Osteocyte (in vitro differentiated cells): Measurements from ENCODE around the gene ZFYVE9. TPM values are rescaled to one million over a fixed set of nuclear protein-coding genes. Genes with fewer than 3 reads are reported as not detected.
A peak's percentile ranks its signal among the peaks of the same experiment; 100 is the strongest.

Experiments used
- DNase-seq: peaks from one replicate; pipeline ENCODE4 v3.0.0; 2021; ENCODE audit warnings: mixed read lengths; ENCODE audit not compliant: unreplicated experiment; ENCODE audit errors: extremely low spot score
- H3K27ac Mint-ChIP-seq: one replicate; pipeline ENCODE4 v1.8.0; 2021; ENCODE audit warnings: mild to moderate bottlenecking, mixed read lengths; ENCODE audit not compliant: unreplicated experiment
- H3K27me3 Mint-ChIP-seq: one replicate; pipeline ENCODE4 v1.8.0; 2021; ENCODE audit warnings: mixed read lengths; ENCODE audit not compliant: unreplicated experiment
- H3K36me3 Mint-ChIP-seq: one replicate; pipeline ENCODE4 v1.8.0; 2021; ENCODE audit warnings: mixed read lengths; ENCODE audit not compliant: unreplicated experiment
- H3K4me1 Mint-ChIP-seq: one replicate; pipeline ENCODE4 v1.8.0; 2021; ENCODE audit warnings: mixed read lengths; ENCODE audit not compliant: unreplicated experiment
- H3K4me3 Mint-ChIP-seq: one replicate; pipeline ENCODE4 v1.8.0; 2021; ENCODE audit warnings: mild to moderate bottlenecking, moderate library complexity, mixed read lengths; ENCODE audit not compliant: unreplicated experiment
- H3K9me3 Mint-ChIP-seq: one replicate; pipeline ENCODE4 v1.8.0; 2021; ENCODE audit warnings: mixed read lengths; ENCODE audit not compliant: unreplicated experiment
- CTCF ChIP-seq: fragments of 200-600 bp; sonication (generic); IDR thresholded peaks from 2 replicates; pipeline ENCODE4 v1.5.0; 2021; ENCODE audit warnings: antibody characterized with exemption, mild to moderate bottlenecking, moderate library complexity
- total RNA-seq: library from RNA; stranded (reverse); gene quantifications from 2 replicates; pipeline ENCODE4 v1.2.1, GENCODE V29; 2021

ZFYVE9 gene
- total RNA-seq, 1 donor from 2014 or later, result 25.9 TPM

GRCh38 chr1:52365071-52365745, 223.3 kb downstream of the ZFYVE9 start:
- Mint-ChIP-seq H3K4me1 (peaks cover 24% of the 10 kb centered on the region), H3K27ac (peak overlapping the region; percentile 98), H3K9me3 (no peaks in the 10 kb centered on the region), H3K4me3 (peak overlapping the region; percentile 93), H3K27me3 (no peaks in the 10 kb centered on the region), H3K36me3 (peaks cover 18% of the 10 kb centered on the region)
- no peak for TF ChIP-seq CTCF
- DNase-seq, result no peak

- Mint-ChIP-seq H3K27ac (peak within 1 kb of the TSS; percentile 98), H3K4me3 (peak within 1 kb of the TSS; percentile 93), H3K27me3 (no peaks in the 10 kb centered on the region), H3K4me1 (peaks cover 24% of the 10 kb centered on the region), H3K9me3 (no peaks in the 10 kb centered on the region), H3K36me3 (peaks cover 14% of the 10 kb centered on the region)
- no peak for TF ChIP-seq CTCF
- peak; percentile 100 for DNase-seq
Measured at GRCh38 chr1:52365746-52366516, 224.0 kb downstream of the ZFYVE9 start, which contains the start of gene CC2D1B. TSS of gene CC2D1B (minus strand) at chr1:52366205. CDS start at chr1:52364620, 1,585 bp downstream.

- Mint-ChIP-seq H3K36me3 (peaks cover 10% of the 10 kb centered on the region), H3K4me1 (peaks cover 24% of the 10 kb centered on the region), H3K27me3 (no peaks in the 10 kb centered on the region), H3K4me3 (peak overlapping the region; percentile 93), H3K27ac (peak overlapping the region; percentile 63), H3K9me3 (no peaks in the 10 kb centered on the region)
- no peak for DNase-seq
- no peak for TF ChIP-seq CTCF
Measured at GRCh38 chr1:52366517-52366827, 224.6 kb downstream of the ZFYVE9 start.

GRCh38 chr1:52367272-52367671, 225.4 kb downstream of the ZFYVE9 start:
- Mint-ChIP-seq H3K27me3 (no peaks in the 10 kb centered on the region), H3K9me3 (no peaks in the 10 kb centered on the region), H3K36me3 (peaks cover 4% of the 10 kb centered on the region), H3K27ac (no peak overlapping the region), H3K4me3 (peak overlapping the region; percentile 24), H3K4me1 (peaks cover 24% of the 10 kb centered on the region)
- DNase-seq, result no peak
- TF ChIP-seq CTCF, result no peak
